H1 (cell line): ENCODE results near the gene YBX1. TPM values are rescaled to one million over a fixed set of nuclear protein-coding genes. Genes with fewer than 3 reads are reported as not detected.
"Not testable (repeated sequence)": the region's sequence is repeated elsewhere in the genome, so short reads cannot be mapped to it uniquely, and the experiment has no call there.

Source experiments
- CTCF ChIA-PET: fragments of 300-600 bp; sonication (Branson Sonifier 250); formaldehyde crosslinking; loops from one replicate; lab custom pipeline; 2021; ENCODE audit not compliant: partially characterized antibody; lab: Charles Lee
- POLR2A ChIA-PET: fragments of 300-600 bp; sonication (Branson Sonifier 250); formaldehyde crosslinking; loops from one replicate; lab custom pipeline; 2021; ENCODE audit warnings: inconsistent platforms; ENCODE audit not compliant: partially characterized antibody; lab: Charles Lee
- DNase-seq, 2 experiments: peaks; one replicate each; pipeline versions ENCODE4 v3.0.0 to v3.0.0-alpha.2; 2010 to 2022; ENCODE audit warnings: low spot score in 2 of 2, low read depth in 1 of 2, mixed read lengths in 1 of 2
- FAIRE-seq: peaks from 2 replicates; lab custom pipeline; 2011; peaks lifted over from hg19 to GRCh38; lab: Jason Lieb, UNC
- H2AFZ ChIP-seq: 2 replicates; pipeline ENCODE4 v1.8.1; 2012; ENCODE audit warnings: low read length, inconsistent platforms
- H2AK5ac ChIP-seq: 2 replicates; pipeline ENCODE4 v1.6.1; 2013; ENCODE audit warnings: low read depth, low read length
- H2BK120ac ChIP-seq: replicated peaks from 2 replicates; pipeline ENCODE3; 2013; ENCODE audit warnings: low read depth, low read length, inconsistent platforms
- H2BK12ac ChIP-seq: 2 replicates; pipeline ENCODE4 v1.6.1; 2013; ENCODE audit warnings: low read depth, low read length
- H2BK15ac ChIP-seq: 2 replicates; pipeline ENCODE4 v1.6.1; 2013; ENCODE audit warnings: low read length
- H2BK20ac ChIP-seq: 2 replicates; pipeline ENCODE4 v1.6.1; 2013; ENCODE audit warnings: low read length
- H2BK5ac ChIP-seq: 2 replicates; pipeline ENCODE4 v1.6.1; 2013; ENCODE audit warnings: low read depth, low read length
- H3K14ac ChIP-seq: 2 replicates; pipeline ENCODE4 v1.6.1; 2013; ENCODE audit warnings: inconsistent platforms; ENCODE audit not compliant: insufficient read length
- H3K18ac ChIP-seq: 2 replicates; pipeline ENCODE4 v1.6.1; 2013; ENCODE audit warnings: low read length; ENCODE audit errors: extremely low read depth
- H3K23ac ChIP-seq: 2 replicates; pipeline ENCODE4 v1.6.1; 2013; ENCODE audit warnings: inconsistent platforms; ENCODE audit not compliant: insufficient read length
- H3K23me2 ChIP-seq: 2 replicates; pipeline ENCODE4 v1.6.1; 2013; ENCODE audit warnings: low read depth, low read length
- H3K27ac ChIP-seq: 2 replicates; pipeline ENCODE4 v1.6.1; 2011; ENCODE audit warnings: low read depth, low read length, inconsistent platforms
- H3K27me3 ChIP-seq, 4 experiments: replicated peaks in 1 of 4; 1 replicate in 1 of 4; 2 replicates in 3 of 4; pipeline versions ENCODE4 v1.6.1 to v1.8.1; 2011 to 2013; ENCODE audit warnings: low read length in 3 of 4, mild to moderate bottlenecking in 3 of 4, inconsistent platforms in 2 of 4, mixed read lengths in 2 of 4, moderate library complexity in 1 of 4; ENCODE audit not compliant: control insufficient read depth in 3 of 4, insufficient read depth in 3 of 4; ENCODE audit errors: extremely low read depth in 1 of 4
- H3K36me3 ChIP-seq, 4 experiments: 2 replicates each; pipeline versions ENCODE4 v1.6.1 to v1.8.1; 2011 to 2013; ENCODE audit warnings: mild to moderate bottlenecking in 4 of 4, low read length in 3 of 4, moderate library complexity in 2 of 4, control low read depth in 1 of 4, inconsistent platforms in 1 of 4; ENCODE audit not compliant: insufficient read depth in 4 of 4, control insufficient read depth in 2 of 4
- H3K4ac ChIP-seq: replicated peaks from 2 replicates; pipeline ENCODE3; 2013; ENCODE audit warnings: low read length, low read depth, mixed read lengths, inconsistent platforms; ENCODE audit not compliant: insufficient read length
- H3K4me1 ChIP-seq, 4 experiments: replicated peaks in 1 of 4; 1 replicate in 1 of 4; 2 replicates in 3 of 4; pipeline versions ENCODE4 v1.6.1 to v1.8.1; 2011 to 2013; ENCODE audit warnings: low read length in 3 of 4, inconsistent platforms in 2 of 4, mixed read lengths in 1 of 4; ENCODE audit not compliant: insufficient read depth in 4 of 4, control insufficient read depth in 3 of 4
- H3K4me2 ChIP-seq, 2 experiments: 2 replicates each; pipeline versions ENCODE4 v1.6.1 to v1.8.1; 2011 to 2013; ENCODE audit warnings: low read depth in 2 of 2, low read length in 2 of 2, control low read depth in 1 of 2, inconsistent platforms in 1 of 2, mild to moderate bottlenecking in 1 of 2; ENCODE audit not compliant: insufficient read depth in 1 of 2
- H3K4me3 ChIP-seq, 4 experiments: fragments of 200-600, 300-600 bp in 1 of 4; sonication (generic), shearing (Covaris generic), sonication (Bioruptor Twin) in 1 of 4; 2 replicates each; pipeline versions ENCODE4 v1.5.1 to v1.8.1; 2011 to 2016; ENCODE audit warnings: low read length in 4 of 4, low read depth in 3 of 4, control low read depth in 2 of 4, inconsistent platforms in 2 of 4, mild to moderate bottlenecking in 2 of 4, mixed read lengths in 1 of 4, moderate library complexity in 1 of 4; ENCODE audit not compliant: insufficient read depth in 2 of 4; ENCODE audit errors: extremely low read depth in 1 of 4
- H3K56ac ChIP-seq: replicated peaks from 2 replicates; pipeline ENCODE3; 2013; ENCODE audit warnings: low read depth, mild to moderate bottlenecking, mixed read lengths, low read length, inconsistent platforms; ENCODE audit not compliant: insufficient read length
- H3K79me1 ChIP-seq: 2 replicates; pipeline ENCODE4 v1.6.1; 2013; ENCODE audit warnings: low read depth, low read length, control low read depth
- H3K79me2 ChIP-seq, 2 experiments: 2 replicates each; pipeline versions ENCODE4 v1.6.1 to v1.8.1; 2012 to 2013; ENCODE audit warnings: low read length in 2 of 2, mild to moderate bottlenecking in 2 of 2, inconsistent platforms in 1 of 2; ENCODE audit not compliant: insufficient read depth in 2 of 2, control insufficient read depth in 1 of 2
- H3K9ac ChIP-seq, 4 experiments: replicated peaks in 1 of 4; 1 replicate in 1 of 4; 2 replicates in 3 of 4; pipeline versions ENCODE4 v1.6.1 to v1.8.1; 2011 to 2013; ENCODE audit warnings: low read depth in 3 of 4, low read length in 3 of 4, control low read depth in 2 of 4, mild to moderate bottlenecking in 2 of 4, moderate library complexity in 2 of 4, inconsistent platforms in 1 of 4; ENCODE audit errors: extremely low read depth in 1 of 4
- H3K9me3 ChIP-seq, 2 experiments: 2 replicates each; pipeline versions ENCODE4 v1.6.1 to v1.8.1; 2012 to 2013; ENCODE audit warnings: mild to moderate bottlenecking in 2 of 2, moderate library complexity in 2 of 2, control low read depth in 1 of 2, inconsistent platforms in 1 of 2, low read depth in 1 of 2, low read length in 1 of 2, mixed read lengths in 1 of 2; ENCODE audit not compliant: insufficient read depth in 2 of 2
- H4K20me1 ChIP-seq, 2 experiments: replicated peaks in 1 of 2; 2 replicates each; pipeline versions ENCODE3 to v1.8.1; 2011 to 2013; ENCODE audit warnings: inconsistent platforms in 2 of 2, low read length in 2 of 2, mild to moderate bottlenecking in 1 of 2; ENCODE audit not compliant: insufficient read depth in 2 of 2, control insufficient read depth in 1 of 2
- H4K5ac ChIP-seq: 2 replicates; pipeline ENCODE4 v1.6.1; 2013; ENCODE audit warnings: low read length, low read depth, mixed read lengths, inconsistent platforms; ENCODE audit not compliant: insufficient read length
- H4K8ac ChIP-seq: 2 replicates; pipeline ENCODE4 v1.8.0; 2013; ENCODE audit warnings: mild to moderate bottlenecking, moderate library complexity, low read length, inconsistent platforms; ENCODE audit not compliant: insufficient read depth; ENCODE audit errors: extremely low read depth
- H4K91ac ChIP-seq: replicated peaks from 2 replicates; pipeline ENCODE3; 2013; ENCODE audit warnings: low read length, mixed read lengths, inconsistent platforms; ENCODE audit not compliant: insufficient read length
- polyA plus RNA-seq, 7 experiments: library from polyadenylated mRNA; depleted of rRNA in 3 of 7; stranded (reverse) in 5 of 7; unstranded in 2 of 7; fragments of >200 nt in 5 of 7; fragments of 200-250 nt in 2 of 7; gene quantifications; 1 replicate in 5 of 7; 2 replicates in 1 of 7; 4 replicates in 1 of 7; pipeline versions ENCODE4 v1.2.1 to v1.2.3, GENCODE V29; 2011 to 2013; ENCODE audit warnings: missing spikeins in 2 of 7, mixed read lengths in 2 of 7
- total RNA-seq: library from RNA; stranded (reverse); fragmentation: NEBNext Ultra II Directional; extraction: Animal tissue kit (Norgen Biotek cat#: 25700); gene quantifications from 2 replicates; pipeline ENCODE4 v1.2.1, GENCODE V29; 2021

The YBX1 gene
- total and polyA plus RNA-seq, 2 of the 8 experiments (the other 6 are each of a cell fraction or from before 2014, with no cell fraction given), result 438 to 1,219 TPM

- H3K27ac ChIP-seq, H4K91ac ChIP-seq, H3K4me2 ChIP-seq, H4K8ac ChIP-seq, H2AK5ac ChIP-seq, H4K20me1 ChIP-seq, H4K5ac ChIP-seq, H2BK5ac ChIP-seq, H2BK15ac ChIP-seq, H2AFZ ChIP-seq, FAIRE-seq, H3K79me1 ChIP-seq, H2BK120ac ChIP-seq, H3K9me3 ChIP-seq, H2BK12ac ChIP-seq, H3K14ac ChIP-seq, H3K18ac ChIP-seq, H3K23ac ChIP-seq, H3K27me3 ChIP-seq, H3K56ac ChIP-seq, H2BK20ac ChIP-seq, DNase-seq, H3K4me3 ChIP-seq, H3K9ac ChIP-seq, H3K4me1 ChIP-seq, H3K36me3 ChIP-seq, H3K4ac ChIP-seq, H3K23me2 ChIP-seq: not testable (repeated sequence)
- POLR2A ChIA-PET, result interaction anchor here (0.7 to 6.6 kb wide), 2 partner anchors 16 to 31 kb away, joined by 4 to 30 read pairs; partner anchors contain the start of gene YBX1
- CTCF ChIA-PET, result interaction anchor here (0.7 to 1.4 kb wide), 3 partner anchors 19 to 22 kb away, joined by 3 to 4 read pairs (median 4); no protein-coding TSS in a partner anchor
- H3K79me2 ChIP-seq, result peaks cover 0 to 33% of the 10 kb centered on the region in 2 experiments; a peak in 2 of 4 replicates
These were observed 32.2 kb downstream of the YBX1 start for GRCh38 chr1:42714441-42714840.
